HG03103 (cell line): Measurements from ENCODE around the gene CEP63.

Source experiments
- ATAC-seq: cut with Tn5 transposase; IDR thresholded peaks from one replicate; pipeline ENCODE4 v1.9.1; 2021; ENCODE audit warnings: low read depth; ENCODE audit not compliant: unreplicated experiment

CEP63 gene

DNA sequence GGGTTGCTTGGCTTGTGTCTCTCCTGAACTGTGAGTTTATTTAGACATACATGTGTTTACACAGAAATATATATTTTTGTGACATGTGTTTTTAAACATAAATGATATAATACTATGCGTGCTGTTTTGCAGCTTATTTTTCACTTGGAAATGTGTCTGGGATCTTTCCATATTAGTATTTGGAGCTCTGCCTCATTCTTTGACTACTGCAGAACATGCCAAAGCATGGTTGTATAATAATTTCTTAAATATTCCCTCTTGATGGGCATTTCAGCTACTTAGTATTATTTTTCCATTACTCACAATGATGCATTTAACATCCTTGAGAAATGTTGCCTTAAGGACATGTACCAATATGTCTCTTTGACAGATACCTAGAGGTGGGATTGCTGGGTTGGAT is 19.5 kb upstream of the CEP63 start:
- ATAC-seq: no peak

GRCh38 chr3:134468519-134468918 is 17.3 kb upstream of the CEP63 start:
- no peak for ATAC-seq

GRCh38 chr3:134471521-134472193 is 14.2 kb upstream of the CEP63 start:
- ATAC-seq: no peak

DNA sequence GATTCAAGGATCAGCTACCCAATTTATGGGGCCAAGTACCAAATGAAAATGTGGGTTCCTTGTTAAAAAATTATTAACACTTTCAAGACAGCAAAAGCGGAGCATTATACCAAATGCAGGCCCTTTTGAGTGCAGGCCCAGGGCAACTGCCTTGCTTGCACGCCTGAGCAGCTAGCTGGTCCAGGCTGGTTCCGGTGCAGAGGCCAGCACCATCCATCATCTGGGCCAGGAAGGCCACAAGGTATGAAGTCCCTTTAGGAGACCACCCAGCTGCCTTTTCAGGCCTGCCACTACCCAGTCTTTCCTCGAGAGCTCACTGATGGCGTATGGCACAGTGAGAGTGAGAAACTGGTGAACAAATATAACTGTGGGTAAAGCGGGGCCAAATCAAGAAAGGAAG is 13.0 kb upstream of the CEP63 start:
- ATAC-seq: no peak

GRCh38 chr3:134473868-134474546 is 11.8 kb upstream of the CEP63 start:
- ATAC-seq: no peak

- ATAC-seq: no peak
These were observed 10.9 kb upstream of the CEP63 start for GRCh38 chr3:134474956-134475355.

GRCh38 chr3:134476306-134476705 is 9.6 kb upstream of the CEP63 start:
- ATAC-seq: no peak

DNA sequence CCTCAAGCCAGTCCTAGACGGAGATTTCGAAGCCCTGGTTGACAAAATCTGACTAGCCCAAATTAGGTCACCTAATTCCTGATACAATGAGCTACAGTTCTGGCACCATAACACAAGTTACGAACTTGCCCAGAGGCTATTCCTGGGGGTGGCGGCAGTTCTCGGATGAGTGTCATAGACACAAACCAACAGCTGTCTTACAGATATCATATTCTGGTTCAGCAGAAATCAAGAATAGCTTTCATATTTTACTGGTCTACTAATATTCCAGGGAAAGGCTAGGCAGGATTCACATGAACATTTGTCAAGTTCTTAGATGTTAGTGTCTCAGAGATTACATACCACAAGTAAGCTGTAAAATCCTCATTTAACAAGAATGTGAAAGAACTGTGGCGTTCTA is 8.9 kb upstream of the CEP63 start:
- no peak for ATAC-seq

DNA sequence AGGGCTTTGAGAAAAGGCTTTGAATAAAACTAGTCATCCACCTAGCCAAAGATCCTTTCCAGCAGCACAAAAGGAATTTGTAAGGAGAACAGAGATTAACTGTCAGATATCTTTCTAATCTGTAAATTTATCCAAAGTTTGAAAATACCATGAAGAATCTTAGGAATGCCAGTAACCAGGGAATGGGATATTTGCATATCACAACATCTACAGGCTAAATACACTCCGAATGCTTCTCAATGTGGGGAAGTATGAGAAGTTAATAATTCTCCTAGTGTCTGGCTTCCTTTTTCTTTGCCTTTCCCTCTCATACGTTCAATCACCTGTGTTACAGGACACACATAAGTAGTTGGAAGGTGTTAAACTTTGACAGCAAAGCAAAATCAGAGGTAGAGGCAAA is 7.9 kb upstream of the CEP63 start:
- ATAC-seq: no peak

DNA sequence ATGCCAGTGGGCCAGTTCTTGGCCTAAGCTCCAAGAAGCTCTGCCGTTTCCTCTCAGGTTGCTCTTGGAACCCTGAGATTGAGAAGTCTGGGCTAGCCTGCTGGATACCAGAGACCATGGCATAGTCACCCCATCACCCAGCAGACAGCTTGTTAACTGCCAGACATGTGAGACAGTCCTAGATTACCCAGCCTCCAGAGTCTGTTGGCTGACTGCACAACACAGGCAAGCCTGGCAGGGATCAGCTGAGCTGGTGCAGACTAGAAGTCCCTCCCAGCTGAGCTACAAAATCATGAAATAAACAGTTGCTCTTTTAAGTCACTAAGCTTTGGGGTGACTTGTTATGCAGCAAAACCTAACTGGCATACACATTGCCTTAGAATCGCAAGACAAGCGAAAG is 5.3 kb upstream of the CEP63 start:
- no peak for ATAC-seq

- ATAC-seq: no peak
These were observed 4.7 kb upstream of the CEP63 start for GRCh38 chr3:134481166-134481565.

DNA sequence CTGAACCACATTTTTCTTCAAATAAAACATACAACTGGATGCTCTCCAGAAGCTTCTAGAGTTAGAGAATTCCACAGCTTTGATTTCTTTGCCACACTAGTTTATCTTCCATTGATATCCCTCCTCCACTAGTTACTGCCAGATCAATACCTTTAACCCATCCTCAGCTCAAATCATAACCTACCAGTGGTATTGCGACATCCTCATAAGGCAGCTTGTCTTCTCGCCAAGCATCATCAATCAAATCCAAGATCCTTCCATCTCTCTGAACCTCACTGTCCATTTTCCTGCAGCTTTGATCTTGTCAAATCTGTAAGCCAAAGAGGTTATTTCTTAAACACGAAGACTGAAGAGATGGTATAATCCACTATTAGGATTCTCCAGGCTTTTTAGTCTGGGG is 3.2 kb upstream of the CEP63 start:
- ATAC-seq: no peak

DNA sequence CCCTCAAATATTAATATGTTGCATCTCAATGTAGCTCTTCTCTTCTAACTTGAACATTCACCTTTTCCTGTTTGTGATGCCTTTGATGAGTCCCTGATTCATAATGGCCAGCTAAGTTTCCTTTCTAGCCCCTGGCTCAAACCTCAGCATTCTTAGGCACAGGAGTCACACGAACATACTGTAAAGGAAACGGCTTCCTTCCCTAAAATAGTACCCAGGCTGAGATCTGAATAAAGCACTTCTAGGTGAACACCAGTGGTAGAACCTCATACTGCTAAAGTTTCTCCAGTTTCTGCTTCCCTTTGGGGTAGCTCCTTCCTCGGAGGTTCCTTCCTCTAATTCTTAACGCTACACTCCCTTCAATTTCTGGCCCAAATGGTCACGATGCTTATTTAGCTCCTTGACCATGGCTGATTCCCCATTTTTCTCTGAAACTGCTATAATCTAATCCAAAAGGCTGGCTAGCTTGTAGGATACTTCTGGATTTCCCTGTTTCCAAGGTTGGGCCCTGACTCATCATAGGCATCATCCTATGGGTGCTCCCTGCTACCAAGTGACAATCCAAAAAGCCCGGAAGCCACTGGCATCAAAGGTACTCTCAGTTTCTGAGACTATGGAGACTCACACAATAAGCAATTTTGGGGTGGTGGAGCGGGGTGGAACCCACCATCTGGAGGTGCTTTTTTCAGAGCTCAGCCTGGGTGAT is 2.5 kb upstream of the CEP63 start:
- ATAC-seq: no peak

GRCh38 chr3:134485075-134485717 is 661 bp upstream of the CEP63 start:
- ATAC-seq: peak; percentile 4

DNA sequence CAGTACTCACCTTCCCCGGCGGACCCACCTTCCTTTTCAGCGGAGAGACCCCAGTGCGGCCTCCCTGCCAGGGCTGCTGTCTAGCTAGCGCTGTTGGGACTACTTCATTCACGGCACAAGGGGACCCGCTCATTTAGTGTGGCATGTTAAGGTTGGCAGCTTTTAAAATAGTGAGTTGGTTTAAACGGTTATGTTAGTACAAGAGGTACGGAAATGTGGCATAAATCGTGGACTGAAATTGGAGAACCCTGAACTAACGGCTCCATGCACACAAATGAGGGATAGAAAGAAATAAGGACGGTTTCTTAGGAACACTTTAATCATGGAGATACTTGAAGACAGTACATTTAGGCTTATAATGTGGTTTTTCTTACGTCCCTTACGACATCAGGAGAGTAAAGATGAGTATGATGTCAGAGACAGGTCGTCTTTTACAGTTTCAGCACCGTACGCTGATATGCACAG is 752 bp downstream of the CEP63 start:
- peak; percentile 7 for ATAC-seq

DNA sequence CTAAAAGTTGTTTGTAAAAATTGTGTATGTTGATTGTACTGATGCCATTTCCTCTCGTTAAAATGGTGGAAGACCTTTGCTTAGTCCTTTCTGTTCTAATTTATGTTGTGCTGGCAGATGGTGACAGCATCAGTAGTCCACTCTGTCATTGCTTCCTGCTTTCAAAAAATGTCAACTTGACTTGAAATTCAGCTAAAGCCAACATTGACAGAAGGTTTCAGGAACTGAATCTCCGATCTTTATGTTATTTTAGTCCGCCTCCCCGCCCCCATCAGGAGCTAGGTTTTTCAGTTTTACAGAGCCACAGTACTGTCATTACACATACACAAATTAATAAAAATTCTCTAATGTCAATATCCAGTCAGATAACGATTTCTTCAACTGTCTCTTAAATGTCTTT is 1.5 kb downstream of the CEP63 start:
- ATAC-seq: no peak

GRCh38 chr3:134494495-134494894 is 8.6 kb downstream of the CEP63 start:
- no peak for ATAC-seq

DNA sequence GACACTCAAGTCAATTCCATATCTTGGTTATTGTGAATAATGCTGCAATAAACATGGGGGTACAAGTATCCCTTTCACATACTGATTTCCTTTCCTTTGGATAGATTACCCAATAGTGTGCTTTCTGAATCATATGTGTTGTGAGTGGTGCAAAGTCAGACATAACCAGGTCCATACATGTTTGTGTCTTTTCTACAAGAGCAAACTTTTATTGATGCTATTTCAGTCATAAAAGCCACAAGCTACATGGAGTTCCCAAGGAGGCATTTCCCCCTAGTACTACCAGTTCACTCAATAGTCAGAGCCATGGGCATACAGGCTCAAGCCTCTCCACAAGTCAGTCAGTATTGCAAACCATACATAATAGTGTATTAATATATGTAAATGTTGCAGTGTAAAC is 10.1 kb downstream of the CEP63 start:
- no peak for ATAC-seq

DNA sequence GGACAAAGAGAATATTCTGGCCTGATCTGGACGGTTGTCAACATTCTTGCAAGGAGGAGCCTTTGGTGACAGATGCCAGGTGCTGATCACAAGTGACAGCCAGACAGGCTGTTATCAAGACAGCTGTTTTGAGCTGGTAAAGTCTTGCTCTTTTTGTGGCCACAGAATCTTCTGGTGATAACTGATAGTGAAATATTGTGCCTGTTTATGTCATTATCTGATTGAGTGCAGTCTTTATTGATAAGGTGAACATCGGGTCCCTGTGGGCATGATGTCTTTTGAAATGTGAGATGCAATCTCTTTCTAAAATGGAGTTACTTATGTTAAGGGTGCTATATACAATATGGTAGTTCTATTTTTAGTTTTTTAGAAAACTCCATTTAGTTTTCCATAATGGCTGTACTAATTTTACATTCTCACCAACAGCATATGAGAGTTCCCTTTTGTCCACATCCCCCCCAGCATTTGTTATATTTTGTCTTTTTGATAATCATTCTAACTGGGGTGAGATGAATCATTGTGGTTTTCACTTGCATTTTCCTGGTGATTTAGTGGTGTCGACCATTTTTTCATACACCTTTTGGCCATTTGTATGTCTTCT is 10.7 kb downstream of the CEP63 start:
- ATAC-seq: no peak

DNA sequence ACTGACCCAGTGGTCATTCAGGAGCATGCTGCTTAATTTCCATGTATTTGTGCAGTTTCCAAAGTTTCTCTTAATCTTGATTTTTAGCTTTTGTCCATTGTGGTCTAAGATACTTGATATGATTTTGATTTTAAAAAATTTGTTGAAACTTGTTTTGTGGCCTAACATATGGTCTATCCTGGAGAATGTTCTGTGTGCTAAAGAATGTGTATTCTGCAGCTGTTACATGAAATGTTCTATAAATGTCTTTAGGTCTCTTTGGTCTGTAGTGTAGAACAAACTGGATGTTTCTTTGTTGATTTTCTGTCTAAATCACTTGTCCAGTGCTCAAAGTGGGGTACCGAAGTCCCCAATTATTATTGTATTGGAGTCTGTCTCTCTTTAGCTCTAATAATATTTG is 17.4 kb downstream of the CEP63 start:
- no peak for ATAC-seq

DNA sequence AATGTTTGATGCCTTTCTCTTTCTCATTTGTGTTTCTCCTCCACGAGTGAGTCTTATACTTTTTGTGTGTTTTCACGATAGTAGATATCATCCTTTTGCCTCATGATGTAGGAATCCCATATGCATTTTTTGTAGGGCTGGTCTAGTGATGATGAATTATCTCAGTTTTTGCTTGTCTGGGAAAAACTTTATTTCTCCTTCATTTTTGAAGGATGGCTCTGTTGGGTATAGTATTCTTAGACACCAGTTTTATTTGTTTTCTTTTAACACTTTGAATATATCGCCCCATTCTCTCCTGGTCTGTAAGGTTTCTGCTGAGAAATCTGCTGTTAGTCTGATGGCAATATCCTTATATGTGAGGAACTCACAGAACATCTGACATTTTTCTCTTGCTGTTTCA is 18.3 kb downstream of the CEP63 start:
- ATAC-seq: no peak
